ENCODE data around the gene IFT172. TPM values are rescaled to one million over a fixed set of nuclear protein-coding genes. Genes with fewer than 3 reads are reported as not detected.

Gene IFT172, protein sequence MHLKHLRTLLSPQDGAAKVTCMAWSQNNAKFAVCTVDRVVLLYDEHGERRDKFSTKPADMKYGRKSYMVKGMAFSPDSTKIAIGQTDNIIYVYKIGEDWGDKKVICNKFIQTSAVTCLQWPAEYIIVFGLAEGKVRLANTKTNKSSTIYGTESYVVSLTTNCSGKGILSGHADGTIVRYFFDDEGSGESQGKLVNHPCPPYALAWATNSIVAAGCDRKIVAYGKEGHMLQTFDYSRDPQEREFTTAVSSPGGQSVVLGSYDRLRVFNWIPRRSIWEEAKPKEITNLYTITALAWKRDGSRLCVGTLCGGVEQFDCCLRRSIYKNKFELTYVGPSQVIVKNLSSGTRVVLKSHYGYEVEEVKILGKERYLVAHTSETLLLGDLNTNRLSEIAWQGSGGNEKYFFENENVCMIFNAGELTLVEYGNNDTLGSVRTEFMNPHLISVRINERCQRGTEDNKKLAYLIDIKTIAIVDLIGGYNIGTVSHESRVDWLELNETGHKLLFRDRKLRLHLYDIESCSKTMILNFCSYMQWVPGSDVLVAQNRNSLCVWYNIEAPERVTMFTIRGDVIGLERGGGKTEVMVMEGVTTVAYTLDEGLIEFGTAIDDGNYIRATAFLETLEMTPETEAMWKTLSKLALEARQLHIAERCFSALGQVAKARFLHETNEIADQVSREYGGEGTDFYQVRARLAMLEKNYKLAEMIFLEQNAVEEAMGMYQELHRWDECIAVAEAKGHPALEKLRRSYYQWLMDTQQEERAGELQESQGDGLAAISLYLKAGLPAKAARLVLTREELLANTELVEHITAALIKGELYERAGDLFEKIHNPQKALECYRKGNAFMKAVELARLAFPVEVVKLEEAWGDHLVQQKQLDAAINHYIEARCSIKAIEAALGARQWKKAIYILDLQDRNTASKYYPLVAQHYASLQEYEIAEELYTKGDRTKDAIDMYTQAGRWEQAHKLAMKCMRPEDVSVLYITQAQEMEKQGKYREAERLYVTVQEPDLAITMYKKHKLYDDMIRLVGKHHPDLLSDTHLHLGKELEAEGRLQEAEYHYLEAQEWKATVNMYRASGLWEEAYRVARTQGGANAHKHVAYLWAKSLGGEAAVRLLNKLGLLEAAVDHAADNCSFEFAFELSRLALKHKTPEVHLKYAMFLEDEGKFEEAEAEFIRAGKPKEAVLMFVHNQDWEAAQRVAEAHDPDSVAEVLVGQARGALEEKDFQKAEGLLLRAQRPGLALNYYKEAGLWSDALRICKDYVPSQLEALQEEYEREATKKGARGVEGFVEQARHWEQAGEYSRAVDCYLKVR (N-terminal part only)
- total RNA-seq, result 15.0 and 17.0 TPM in 2 replicates

DNA sequence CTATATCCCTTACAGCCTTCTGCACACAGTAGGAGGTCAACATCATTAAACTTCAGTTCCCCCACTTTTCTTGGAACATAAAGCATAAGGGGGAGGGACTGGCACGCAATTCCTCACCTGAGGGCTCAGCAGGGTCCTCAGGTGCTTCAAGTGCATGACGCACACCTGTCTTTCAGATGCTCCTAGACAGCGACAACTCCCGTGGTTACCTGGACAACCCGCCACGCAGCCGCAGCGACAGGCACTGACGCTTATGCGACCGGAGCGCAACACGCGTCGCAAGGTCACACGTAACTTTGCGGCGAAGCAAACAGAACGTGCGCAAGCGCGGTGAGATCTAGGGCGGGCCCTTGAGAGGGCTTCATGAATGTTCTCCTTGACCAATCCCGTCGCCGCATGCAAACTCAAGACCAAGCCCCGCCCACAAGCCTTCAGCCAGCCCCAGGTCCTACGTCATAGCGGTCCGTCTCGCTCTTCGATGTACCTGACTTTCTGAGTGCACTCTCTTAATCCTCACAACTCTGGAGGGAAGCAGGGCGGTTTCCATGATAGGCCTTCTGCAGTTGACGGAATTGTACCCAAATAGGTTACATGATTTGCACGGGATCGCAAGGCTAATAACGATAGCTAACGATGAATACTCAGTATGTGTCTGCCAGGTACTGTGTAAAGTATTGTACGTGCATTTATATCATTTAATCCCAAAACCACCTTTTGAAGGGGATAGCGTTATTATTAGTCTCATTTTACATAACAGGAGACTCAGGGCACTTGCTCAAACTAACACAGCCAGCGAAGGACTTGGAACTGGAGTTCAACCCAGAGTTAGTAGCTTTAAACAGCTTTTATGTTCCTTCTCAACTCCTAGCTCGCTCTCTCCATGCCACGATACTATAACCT, at the start of gene IFT172:
Gene IFT172 (minus strand): TSS at position 246 of the 900 bp plus-strand sequence. CDS start 90 bp downstream, at position 156.

DNA sequence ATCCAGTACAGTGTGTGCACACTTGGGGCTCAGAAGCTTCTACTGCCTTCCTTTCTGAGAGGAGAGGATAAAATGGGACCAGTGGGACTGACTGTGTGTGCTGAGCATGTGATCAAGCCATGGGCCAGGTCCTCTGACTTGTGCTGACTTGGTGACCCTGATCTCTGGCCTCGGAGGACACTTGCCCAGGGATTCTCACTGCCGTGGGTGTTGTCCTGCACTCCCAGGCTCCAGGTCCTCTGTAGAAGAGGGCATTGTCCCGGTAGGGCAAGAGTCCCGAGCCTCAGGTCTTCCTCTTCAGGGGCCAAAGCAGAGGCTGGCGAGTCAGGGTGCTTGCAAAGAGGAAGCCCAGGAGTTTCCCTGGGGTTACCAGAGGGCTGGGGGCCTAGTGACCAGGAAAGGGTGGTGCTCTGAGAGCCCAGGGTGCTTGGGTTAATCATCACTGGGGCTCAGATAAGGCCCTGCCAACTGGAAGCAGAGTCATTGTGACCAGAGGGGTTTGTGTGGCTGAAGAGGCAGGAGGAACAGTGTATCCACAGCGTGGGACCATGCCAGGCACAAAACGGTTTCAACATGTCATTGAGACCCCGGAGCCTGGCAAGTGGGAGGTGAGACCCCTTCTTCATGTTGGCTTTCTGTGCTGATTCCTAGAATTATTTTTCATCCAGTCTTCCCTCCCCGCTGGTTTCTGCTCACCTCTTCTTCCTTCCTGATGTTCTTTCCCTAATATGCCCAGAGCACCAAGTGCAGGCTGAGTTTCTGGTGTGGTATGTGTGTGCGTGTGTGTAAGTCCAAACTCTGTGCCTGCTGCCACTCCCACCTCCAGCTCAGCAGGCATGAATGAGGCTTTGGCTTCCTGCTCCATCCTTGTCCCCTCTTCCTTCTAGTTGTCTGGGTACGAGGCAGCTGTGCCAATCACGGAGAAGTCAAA, 7.1 kb upstream of the IFT172 start, which contains the start of gene GCKR:
Gene GCKR (plus strand): TSS at position 483 of the 931 bp plus-strand sequence. CDS start 66 bp downstream, at position 549.

DNA sequence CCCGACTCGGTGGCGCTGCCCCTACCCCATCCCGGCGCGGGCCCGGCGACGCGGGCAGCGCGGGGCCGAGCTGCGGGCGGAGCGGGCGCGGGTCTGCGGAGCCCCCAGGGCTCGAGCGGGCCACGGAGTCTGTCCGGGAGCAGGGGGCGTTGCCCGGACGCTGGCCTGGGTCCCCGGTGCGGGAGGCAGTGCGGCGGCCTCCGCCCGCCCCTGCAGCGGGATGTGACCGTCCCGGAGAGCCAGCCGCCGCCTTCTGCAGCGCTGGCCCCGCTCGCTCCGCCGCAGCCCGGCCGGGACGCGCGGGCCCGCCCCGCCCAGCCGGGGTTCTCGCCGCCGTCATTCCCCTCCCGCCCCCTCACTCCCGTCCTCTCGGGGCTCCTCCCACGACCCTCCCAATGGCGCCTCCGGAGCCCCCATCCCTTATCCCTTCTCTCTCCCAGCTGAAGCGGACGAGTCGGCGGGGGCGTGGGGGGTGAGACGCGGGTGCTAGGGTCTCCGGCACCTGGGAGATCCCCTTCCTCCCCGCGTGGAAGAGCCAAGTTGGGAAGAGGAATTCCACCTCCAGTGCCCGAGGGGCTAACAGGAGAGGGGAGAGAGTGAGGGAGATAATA, 5.5 kb upstream of the IFT172 start, which contains the start of gene FNDC4:
Gene FNDC4 (minus strand): TSS at position 257 of the 611 bp plus-strand sequence. CDS start 521 bp downstream, outside the sequence.

DNA sequence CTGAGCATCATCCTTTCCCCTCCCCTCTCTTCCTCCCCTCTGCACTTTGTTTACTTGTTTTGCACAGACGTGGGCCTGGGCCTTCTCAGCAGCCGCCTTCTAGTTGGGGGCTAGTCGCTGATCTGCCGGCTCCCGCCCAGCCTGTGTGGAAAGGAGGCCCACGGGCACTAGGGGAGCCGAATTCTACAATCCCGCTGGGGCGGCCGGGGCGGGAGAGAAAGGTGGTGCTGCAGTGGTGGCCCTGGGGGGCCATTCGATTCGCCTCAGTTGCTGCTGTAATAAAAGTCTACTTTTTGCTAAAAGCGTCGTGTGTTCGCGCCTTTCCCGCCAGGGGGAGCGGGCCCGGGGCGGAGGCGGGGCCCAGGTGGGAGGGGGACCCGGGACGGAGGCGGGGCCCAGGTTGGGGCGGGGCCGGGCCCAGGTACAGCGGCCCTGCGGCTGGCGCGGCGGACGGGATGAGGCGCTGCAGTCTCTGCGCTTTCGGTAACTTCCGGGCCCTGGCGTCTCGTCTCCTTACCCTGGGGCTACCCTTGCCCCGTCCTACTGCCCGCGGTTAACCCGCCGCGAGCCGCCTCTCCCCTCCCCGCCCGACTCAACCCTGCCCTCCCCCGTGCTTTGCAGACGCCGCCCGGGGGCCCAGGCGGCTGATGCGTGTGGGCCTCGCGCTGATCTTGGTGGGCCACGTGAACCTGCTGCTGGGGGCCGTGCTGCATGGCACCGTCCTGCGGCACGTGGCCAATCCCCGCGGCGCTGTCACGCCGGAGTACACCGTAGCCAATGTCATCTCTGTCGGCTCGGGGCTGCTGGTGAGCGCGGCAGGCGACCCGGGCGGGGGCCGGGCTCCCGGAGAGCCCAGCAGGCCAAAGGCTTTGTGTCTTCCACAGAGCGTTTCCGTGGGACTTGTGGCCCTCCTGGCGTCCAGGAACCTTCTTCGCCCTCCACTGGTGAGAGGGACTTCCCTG, 47.3 kb downstream of the IFT172 start, which contains the start of gene KRTCAP3:
Gene KRTCAP3 (plus strand): TSS at position 424 of the 962 bp plus-strand sequence. CDS start 32 bp downstream, at position 456.

DNA sequence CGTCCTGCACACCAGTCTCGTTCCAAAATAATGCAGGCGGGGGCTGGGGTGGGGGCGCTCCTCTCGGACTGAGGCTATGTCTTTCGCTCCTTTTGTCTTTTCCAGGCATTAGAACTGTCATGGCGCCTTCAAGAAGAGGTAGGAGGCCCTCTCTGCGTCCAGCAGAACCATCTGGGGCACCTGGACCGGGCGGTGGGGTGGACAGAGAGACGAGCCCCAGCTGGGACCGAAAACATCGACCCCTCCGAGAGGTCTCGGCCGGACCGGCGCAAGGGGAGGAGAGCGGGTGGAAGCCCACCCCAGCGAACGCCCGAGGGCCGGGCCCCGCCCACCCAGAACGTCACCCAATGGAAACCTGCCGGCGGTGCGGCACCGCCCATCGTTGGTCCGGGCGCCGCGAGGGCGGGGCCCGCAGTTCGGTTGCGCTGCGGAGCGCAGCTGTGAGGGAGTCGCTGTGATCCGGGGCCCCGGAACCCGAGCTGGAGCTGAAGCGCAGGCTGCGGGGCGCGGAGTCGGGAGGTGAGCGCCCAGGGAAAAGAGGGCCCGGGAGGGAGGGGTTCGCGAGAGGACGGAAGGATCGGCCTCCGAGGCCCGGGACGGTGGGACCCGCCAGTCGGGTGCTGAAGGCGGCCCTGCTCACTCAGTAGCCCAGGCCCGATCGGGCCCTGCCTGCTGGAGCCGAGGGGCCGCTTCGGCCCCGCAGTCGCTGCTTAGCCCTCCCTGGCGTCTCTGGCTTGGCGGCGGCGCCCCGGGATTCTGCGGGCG, 61.1 kb downstream of the IFT172 start, which contains the start of gene NRBP1:
Gene NRBP1 (plus strand): TSS at position 419 of the 765 bp plus-strand sequence. CDS start 4,643 bp downstream, outside the sequence.

DNA sequence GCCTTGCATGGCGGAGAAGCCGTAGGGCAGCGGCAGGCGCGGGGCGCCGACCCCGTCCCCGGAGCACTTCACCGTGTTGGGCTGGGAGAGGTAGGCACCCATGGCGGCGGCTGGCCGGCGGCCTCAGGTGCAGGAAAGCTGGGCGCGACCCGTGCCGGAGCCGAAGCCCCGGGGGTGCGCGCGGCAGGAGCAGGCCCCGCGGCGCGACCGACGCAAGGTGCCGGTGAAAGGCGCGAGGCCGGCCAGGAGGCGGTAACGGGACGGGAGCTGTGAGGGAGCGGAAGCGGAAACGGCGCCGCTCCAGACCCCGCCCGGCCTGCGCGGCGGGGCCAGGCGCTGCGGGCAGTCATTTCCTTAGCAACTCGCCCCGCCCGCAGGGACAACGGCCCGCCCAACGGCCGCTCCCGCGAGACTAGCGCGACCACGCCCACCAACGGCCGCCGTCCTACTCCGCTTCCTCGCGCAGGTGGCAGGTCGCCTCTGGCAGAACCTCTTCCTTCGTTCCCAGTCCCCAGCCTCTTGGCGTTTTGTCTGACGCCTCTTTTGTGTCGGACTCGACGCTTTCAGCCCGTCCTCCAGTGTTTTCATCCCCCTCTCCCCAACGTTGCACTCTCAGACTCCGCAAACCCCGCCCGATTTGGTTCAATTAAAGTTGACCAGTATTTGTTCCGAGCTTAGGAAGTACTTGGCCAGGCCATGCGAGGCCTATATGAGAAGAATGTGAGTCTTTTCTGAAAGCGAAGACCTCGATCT, 80.0 kb downstream of the IFT172 start, which contains the start of gene PPM1G:
Gene PPM1G (minus strand): TSS at position 271 of the 753 bp plus-strand sequence. CDS start 169 bp downstream, at position 102.

Small RNA genes lying within 50 kb of the gene (small RNA-seq; reads per million reads assigned to genes)
- gene RNU6-986P, result not detected

Other genes starting within 250 kb of the IFT172 start
- 3.2 and 11.8 TPM in 2 replicates for gene SLC30A3, start 226.7 kb downstream of the IFT172 start, total RNA-seq
- gene DNAJC5G, start 214.3 kb downstream of the IFT172 start, total RNA-seq, result 0.19 and 0.98 TPM in 2 replicates
- gene TRIM54, start 207.3 kb downstream of the IFT172 start, total RNA-seq, result 0.10 and 0.33 TPM in 2 replicates
- gene UCN, start 181.3 kb downstream of the IFT172 start, total RNA-seq, result 0.38 and 1.3 TPM in 2 replicates
- 75.0 and 79.4 TPM in 2 replicates for gene MPV17, start 166.6 kb downstream of the IFT172 start, total RNA-seq
- gene GTF3C2, start 133.0 kb downstream of the IFT172 start, total RNA-seq, result 52.6 and 53.2 TPM in 2 replicates
- 28.7 and 32.4 TPM in 2 replicates for gene EIF2B4, start 119.4 kb downstream of the IFT172 start, total RNA-seq
- 112 and 136 TPM in 2 replicates for gene SNX17, start 119.1 kb downstream of the IFT172 start, total RNA-seq
- 8.6 and 11.1 TPM in 2 replicates for gene ZNF513, start 109.0 kb downstream of the IFT172 start, total RNA-seq
- 108 and 120 TPM in 2 replicates for gene PPM1G, start 80.2 kb downstream of the IFT172 start, total RNA-seq
- gene NRBP1, start 61.1 kb downstream of the IFT172 start, total RNA-seq, result 138 and 167 TPM in 2 replicates
- not detected in 2 replicates for gene KRTCAP3, start 47.4 kb downstream of the IFT172 start, total RNA-seq
- 30.6 and 36.6 TPM in 2 replicates for gene FNDC4, start 5.5 kb upstream of the IFT172 start, total RNA-seq
- 0.98 and 3.2 TPM in 2 replicates for gene GCKR, start 7.1 kb upstream of the IFT172 start, total RNA-seq
- 23.5 and 44.5 TPM in 2 replicates for gene ZNF512, start 93.3 kb upstream of the IFT172 start, total RNA-seq
- 2.6 and 3.1 TPM in 2 replicates for gene CCDC121, start 139.3 kb upstream of the IFT172 start, total RNA-seq
- gene GPN1, start 139.3 kb upstream of the IFT172 start, total RNA-seq, result 40.5 and 53.5 TPM in 2 replicates
- 26.6 and 41.2 TPM in 2 replicates for gene SUPT7L, start 173.9 kb upstream of the IFT172 start, total RNA-seq
- 26.1 and 33.8 TPM in 2 replicates for gene SLC4A1AP, start 174.1 kb upstream of the IFT172 start, total RNA-seq